CD14-positive monocyte (primary cell): ENCODE results near the gene LECT2. TPM values are rescaled to one million over a fixed set of nuclear protein-coding genes. Genes with fewer than 3 reads are reported as not detected.
A peak's percentile ranks its signal among the peaks of the same experiment; 100 is the strongest.

Source experiments
- DNase-seq, 3 donors: peaks; one replicate each; pipeline ENCODE4 v3.0.0-alpha.2; 2011 to 2022
- H2AFZ ChIP-seq: 2 replicates; pipeline ENCODE4 v1.6.0; 2012; ENCODE audit warnings: mild to moderate bottlenecking, low read depth, low read length, inconsistent platforms; ENCODE audit not compliant: insufficient read depth, poor library complexity, severe bottlenecking
- H3K27ac ChIP-seq, 2 donors: 1 replicate in 1 of 2; 2 replicates in 1 of 2; pipeline ENCODE4 v1.5.1; 2012 to 2013; ENCODE audit warnings: low read length in 2 of 2, control low read depth in 1 of 2, inconsistent platforms in 1 of 2, low read depth in 1 of 2, mild to moderate bottlenecking in 1 of 2
- H3K27me3 ChIP-seq, 2 donors: one replicate each; pipeline versions ENCODE4 v1.6.0 to v1.6.1; 2011 to 2013; ENCODE audit warnings: low read length in 2 of 2; ENCODE audit not compliant: control insufficient read depth in 2 of 2, insufficient read depth in 2 of 2
- H3K36me3 ChIP-seq, 2 donors: replicated peaks in 1 of 2; 1 replicate in 1 of 2; 2 replicates in 1 of 2; pipeline versions ENCODE4 v1.5.1 to v1.6.1; 2012 to 2013; ENCODE audit warnings: low read length in 2 of 2, control low read depth in 1 of 2, inconsistent platforms in 1 of 2, mild to moderate bottlenecking in 1 of 2; ENCODE audit not compliant: insufficient read depth in 2 of 2, control insufficient read depth in 1 of 2
- H3K4me1 ChIP-seq, 2 donors: 1 replicate in 1 of 2; 2 replicates in 1 of 2; pipeline versions ENCODE4 v1.5.1 to v1.6.1; 2012 to 2013; ENCODE audit warnings: low read length in 2 of 2, control low read depth in 1 of 2, inconsistent platforms in 1 of 2, mild to moderate bottlenecking in 1 of 2, moderate library complexity in 1 of 2; ENCODE audit not compliant: insufficient read depth in 2 of 2, control insufficient read depth in 1 of 2
- H3K4me2 ChIP-seq: replicated peaks from 2 replicates; pipeline ENCODE3; 2012; ENCODE audit warnings: low read length, moderate library complexity, mild to moderate bottlenecking; ENCODE audit not compliant: poor library complexity, severe bottlenecking; ENCODE audit errors: extremely low read depth
- H3K4me3 ChIP-seq, 3 experiments: fragments of 200-600 bp in 1 of 3; sonication (generic) in 1 of 3; replicated peaks in 1 of 3; 1 replicate in 2 of 3; 2 replicates in 1 of 3; pipeline ENCODE4 v1.5.1; 2011 to 2013; ENCODE audit warnings: low read length in 3 of 3, mild to moderate bottlenecking in 3 of 3, control low read depth in 2 of 3, low read depth in 2 of 3, inconsistent platforms in 1 of 3, moderate library complexity in 1 of 3
- H3K79me2 ChIP-seq: 2 replicates; pipeline ENCODE4 v1.6.0; 2012; ENCODE audit warnings: mild to moderate bottlenecking, control low read depth, inconsistent platforms, low read length, moderate library complexity; ENCODE audit not compliant: insufficient read depth
- H3K9ac ChIP-seq: 2 replicates; pipeline ENCODE4 v1.6.0; 2017; ENCODE audit warnings: low read length, mild to moderate bottlenecking; ENCODE audit not compliant: insufficient read depth, poor library complexity, severe bottlenecking
- H3K9me3 ChIP-seq, 2 donors: replicated peaks in 1 of 2; 1 replicate in 1 of 2; 2 replicates in 1 of 2; pipeline versions ENCODE4 v1.5.1 to v1.6.1; 2012 to 2013; ENCODE audit warnings: low read length in 2 of 2, control low read depth in 1 of 2; ENCODE audit not compliant: control insufficient read depth in 1 of 2, insufficient read depth in 1 of 2
- H4K20me1 ChIP-seq: 2 replicates; pipeline ENCODE4 v1.6.0; 2012; ENCODE audit warnings: mild to moderate bottlenecking, low read length, control low read depth, moderate library complexity; ENCODE audit not compliant: insufficient read depth
- H3K27ac Mint-ChIP-seq, 7 donors: one replicate each; pipeline ENCODE4 v1.8.0; 2020; ENCODE audit warnings: mild to moderate bottlenecking in 7 of 7, mixed read lengths in 7 of 7, moderate library complexity in 6 of 7, inconsistent platforms in 2 of 7
- H3K27me3 Mint-ChIP-seq, 3 donors: one replicate each; pipeline ENCODE4 v1.8.0; 2021 to 2022; ENCODE audit warnings: low read depth in 3 of 3, mild to moderate bottlenecking in 3 of 3, mixed read lengths in 3 of 3, moderate library complexity in 3 of 3, inconsistent platforms in 1 of 3
- H3K36me3 Mint-ChIP-seq, 2 donors: one replicate each; pipeline ENCODE4 v1.8.0; 2020; ENCODE audit warnings: mixed read lengths in 2 of 2, inconsistent platforms in 1 of 2, mild to moderate bottlenecking in 1 of 2
- H3K4me1 Mint-ChIP-seq: one replicate; pipeline ENCODE4 v1.8.0; 2020; ENCODE audit warnings: mild to moderate bottlenecking, mixed read lengths
- H3K4me3 Mint-ChIP-seq, 2 donors: one replicate each; pipeline ENCODE4 v1.8.0; 2020; ENCODE audit warnings: mild to moderate bottlenecking in 2 of 2, mixed read lengths in 2 of 2, moderate library complexity in 1 of 2
- H3K9me3 Mint-ChIP-seq, 7 donors: one replicate each; pipeline ENCODE4 v1.8.0; 2020 to 2022; ENCODE audit warnings: mixed read lengths in 7 of 7, mild to moderate bottlenecking in 6 of 7, moderate library complexity in 6 of 7, inconsistent platforms in 2 of 7
- WGBS: methylation state at CpG from one replicate; pipeline ENCODE4 v1.1.5; 2013; ENCODE audit warnings: missing lambda C conversion rate; ENCODE audit not compliant: insufficient coverage; 5-methylcytosine and 5-hydroxymethylcytosine counted together
- intact Hi-C, 2 donors: fragments of 100-400 bp; cut with micrococcal nuclease; formaldehyde crosslinking; loops; one replicate each; pipeline versions ENCODE4 v1.15.0 to v1.15.1; 2023
- polyA plus RNA-seq, 3 donors: library from polyadenylated mRNA; depleted of rRNA in 1 of 3; unstranded in 2 of 3; stranded (reverse) in 1 of 3; fragments of 300-500 nt in 2 of 3; fragments of >200 nt in 1 of 3; fragmentation: Illumina TruSeq in 2 of 3; gene quantifications; 1 replicate in 2 of 3; 2 replicates in 1 of 3; pipeline ENCODE4 v1.2.3, GENCODE V29; 2012 to 2021
- TF ChIP-seq, protein P1 (sequence below): fragments of 200-600 bp; IDR thresholded peaks from one replicate; pipeline ENCODE4 v1.8.0; 2022; ENCODE audit warnings: antibody characterized with exemption, mild to moderate bottlenecking

The LECT2 gene
- polyA plus RNA-seq, 3 donors: not detected

DNA sequence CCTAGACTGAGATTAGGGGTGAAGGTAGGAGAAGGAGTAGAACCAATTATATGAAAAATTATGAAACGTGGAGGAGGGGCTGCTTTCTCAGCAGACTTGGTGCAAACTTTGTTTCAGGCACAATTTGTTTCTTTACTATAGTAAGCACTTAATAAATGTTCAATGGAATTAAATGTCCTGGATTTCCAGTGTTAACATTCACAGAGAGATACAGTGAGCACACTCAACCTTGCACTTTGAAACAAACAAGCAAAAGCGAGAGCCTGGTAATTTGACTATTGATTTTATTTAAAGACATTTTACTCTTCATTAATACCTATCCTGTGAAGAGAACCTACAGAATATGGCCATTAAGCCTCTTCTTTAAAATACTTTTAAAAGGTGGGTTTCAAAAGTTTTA lies 933 bp downstream of the LECT2 start:
- Histone ChIP-seq H4K20me1 (no peaks in the 10 kb centered on the region), H3K27ac (no peak overlapping the region), H2AFZ (no peak overlapping the region), H3K36me3 (no peaks in the 10 kb centered on the region), H3K4me1 (no peaks in the 10 kb centered on the region), H3K9me3 (no peaks in the 10 kb centered on the region), H3K4me3 (no peak overlapping the region), H3K9ac (no peak overlapping the region), H3K79me2 (no peaks in the 10 kb centered on the region), H3K27me3 (peaks cover 14 to 21% of the 10 kb centered on the region in 2 donors), H3K4me2 (no peak overlapping the region)
- WGBS: no CpG with 5 or more reads among the region's 2 CpGs
- Mint-ChIP-seq H3K27ac (no peak overlapping the region), H3K9me3 (peaks cover 0 to 3% (median 0%) of the 10 kb centered on the region in 7 donors), H3K4me1 (peaks cover 3% of the 10 kb centered on the region), H3K4me3 (no peak overlapping the region), H3K27me3 (peaks cover 12 to 30% (median 16%) of the 10 kb centered on the region in 3 donors), H3K36me3 (no peaks in the 10 kb centered on the region)
- DNase-seq: no peak
- TF ChIP-seq, protein P1, sequence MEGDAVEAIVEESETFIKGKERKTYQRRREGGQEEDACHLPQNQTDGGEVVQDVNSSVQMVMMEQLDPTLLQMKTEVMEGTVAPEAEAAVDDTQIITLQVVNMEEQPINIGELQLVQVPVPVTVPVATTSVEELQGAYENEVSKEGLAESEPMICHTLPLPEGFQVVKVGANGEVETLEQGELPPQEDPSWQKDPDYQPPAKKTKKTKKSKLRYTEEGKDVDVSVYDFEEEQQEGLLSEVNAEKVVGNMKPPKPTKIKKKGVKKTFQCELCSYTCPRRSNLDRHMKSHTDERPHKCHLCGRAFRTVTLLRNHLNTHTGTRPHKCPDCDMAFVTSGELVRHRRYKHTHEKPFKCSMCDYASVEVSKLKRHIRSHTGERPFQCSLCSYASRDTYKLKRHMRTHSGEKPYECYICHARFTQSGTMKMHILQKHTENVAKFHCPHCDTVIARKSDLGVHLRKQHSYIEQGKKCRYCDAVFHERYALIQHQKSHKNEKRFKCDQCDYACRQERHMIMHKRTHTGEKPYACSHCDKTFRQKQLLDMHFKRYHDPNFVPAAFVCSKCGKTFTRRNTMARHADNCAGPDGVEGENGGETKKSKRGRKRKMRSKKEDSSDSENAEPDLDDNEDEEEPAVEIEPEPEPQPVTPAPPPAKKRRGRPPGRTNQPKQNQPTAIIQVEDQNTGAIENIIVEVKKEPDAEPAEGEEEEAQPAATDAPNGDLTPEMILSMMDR: no peak
- intact Hi-C loops: no loop called here

DNA sequence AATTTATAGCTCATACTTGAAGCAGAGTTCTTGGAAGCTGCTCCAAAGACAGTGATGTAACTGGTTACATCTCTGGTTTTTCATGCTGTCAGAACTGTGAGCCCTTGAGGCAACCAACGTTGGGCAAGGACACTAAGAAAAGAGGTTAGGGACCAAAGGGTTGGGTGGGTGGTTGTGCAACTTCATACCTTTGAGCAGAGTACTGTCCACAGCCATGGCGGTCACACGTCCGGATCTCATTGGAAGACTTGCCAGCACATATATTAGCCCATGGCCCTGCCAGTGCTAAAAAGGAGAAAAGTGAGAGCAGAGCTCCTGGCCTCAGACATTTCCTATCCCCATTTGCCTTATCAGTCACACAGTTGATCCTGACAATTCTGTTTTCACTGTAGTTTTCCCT lies 2.1 kb downstream of the LECT2 start:
- Histone ChIP-seq H3K79me2 (no peaks in the 10 kb centered on the region), H4K20me1 (no peaks in the 10 kb centered on the region), H3K9me3 (no peaks in the 10 kb centered on the region), H2AFZ (no peak overlapping the region), H3K4me3 (no peak overlapping the region), H3K27me3 (peaks cover 14 to 16% of the 10 kb centered on the region in 2 donors), H3K4me1 (no peaks in the 10 kb centered on the region), H3K4me2 (no peak overlapping the region), H3K36me3 (no peaks in the 10 kb centered on the region), H3K9ac (no peak overlapping the region), H3K27ac (no peak overlapping the region)
- 97% methylated on average over 4 of the region's 4 CpGs for WGBS
- no peak for DNase-seq
- peak overlapping the region in 1 of 2 donors; percentile 7 for H3K4me3 Mint-ChIP-seq
- H3K9me3 Mint-ChIP-seq: peaks cover 0 to 3% (median 0%) of the 10 kb centered on the region in 7 donors
- H3K4me1 Mint-ChIP-seq: peaks cover 3% of the 10 kb centered on the region
- intact Hi-C loops: no loop called here
- H3K27ac Mint-ChIP-seq: no peak overlapping the region
- TF ChIP-seq, protein P1: no peak
- peaks cover 9 to 20% (median 14%) of the 10 kb centered on the region in 3 donors for H3K27me3 Mint-ChIP-seq
- no peaks in the 10 kb centered on the region for H3K36me3 Mint-ChIP-seq
